Motor neuron (in vitro differentiated cells): Measurements from ENCODE around the gene IL1RAPL1. TPM values are rescaled to one million over a fixed set of nuclear protein-coding genes. Genes with fewer than 3 reads are reported as not detected.

Source experiments
- ATAC-seq, 8 experiments: fragments of 200-7000 bp; cut with Tn5 transposase; replicated peaks in 6 of 8; 2 replicates each; pipeline ENCODE4 v1.8.0; 2021; ENCODE audit warnings: mild to moderate bottlenecking in 8 of 8, moderate library complexity in 8 of 8
- H3K27ac ChIP-seq, 2 donors: fragments of 250-450 bp; sonication (Bioruptor Pico); 2 replicates each; pipeline ENCODE4 v1.9.0; 2021; ENCODE audit warnings: antibody characterized with exemption in 2 of 2, mild to moderate bottlenecking in 2 of 2, moderate library complexity in 1 of 2
- H3K4me1 ChIP-seq, 2 donors: fragments of 250-450 bp; sonication (Bioruptor Pico); replicated peaks in 1 of 2; 2 replicates each; pipeline ENCODE4 v1.6.1; 2021; ENCODE audit warnings: antibody characterized with exemption in 2 of 2, mild to moderate bottlenecking in 2 of 2, moderate library complexity in 1 of 2
- H3K4me3 ChIP-seq, 5 donors: fragments of 250-450 bp; sonication (Bioruptor Pico); 2 replicates each; pipeline ENCODE4 v1.9.0; 2021; ENCODE audit warnings: antibody characterized with exemption in 5 of 5, mild to moderate bottlenecking in 5 of 5, moderate library complexity in 4 of 5
- WGBS, 10 experiments: fragments of 450-650 bp; shearing (Covaris generic); methylation state at CpG; one replicate each; pipeline ENCODE4 v1.0.0; 2022; 5-methylcytosine and 5-hydroxymethylcytosine counted together
- in situ Hi-C, 9 experiments: fragments of 400-800 bp; cut with MboI; loops; one replicate each; pipeline ENCODE4 v1.15.0; 2021; ENCODE audit warnings: low sequenced_read_pairs in 9 of 9, low pct_unique_long_range_greater_than_20kb in 2 of 9; ENCODE audit not compliant: unreplicated experiment in 9 of 9
- total RNA-seq, 8 experiments: library from RNA; unstranded; fragments of 300-600 nt; gene quantifications; 2 replicates each; pipeline versions ENCODE4 v1.2.3 to v1.2.4, GENCODE V29; 2022

Gene IL1RAPL1
- total RNA-seq, 8 experiments from 2014 or later: 0.18 to 6.1 (median 4.0) TPM; not detected in 2

- no peak for ATAC-seq
- Histone ChIP-seq H3K27ac (no peak overlapping the region), H3K4me1 (peaks cover 0 to 6% of the 10 kb centered on the region in 2 donors), H3K4me3 (no peak overlapping the region)
- WGBS, 10 experiments: 0 to 89% (median 34%) methylated on average over 1 to 4 of the region's 4 CpGs; no CpG with 5 or more reads in 2 of the 10 experiments
- in situ Hi-C loops: no loop called here
These were observed 881.8 kb downstream of the IL1RAPL1 start for GRCh38 chrX:29468911-29469494.

GRCh38 chrX:29470030-29470429, 882.8 kb downstream of the IL1RAPL1 start:
- WGBS, 10 experiments: 38 to 83% (median 44%) methylated on average over 1 of the region's 1 CpG; no CpG with 5 or more reads in 7 of the 10 experiments

DNA sequence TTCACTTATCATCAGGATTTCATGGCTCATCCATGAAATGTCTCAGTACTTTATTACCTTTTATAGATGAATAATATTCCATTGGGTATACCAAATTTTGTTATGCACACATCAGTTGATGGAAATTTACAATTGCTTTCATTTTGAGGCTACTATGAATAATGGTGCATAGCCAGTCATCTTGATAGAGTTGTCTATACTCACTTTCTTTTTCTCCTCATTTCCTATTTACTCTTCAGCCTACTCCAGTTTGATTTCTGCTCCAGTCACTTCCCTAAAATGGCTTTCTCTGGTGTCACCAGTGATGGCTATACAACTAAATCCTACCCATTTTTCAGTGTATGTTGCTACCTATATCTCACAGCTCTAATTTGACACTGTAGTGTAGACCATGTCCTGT, 884.6 kb downstream of the IL1RAPL1 start:
- Histone ChIP-seq H3K4me1 (peaks cover 0 to 6% of the 10 kb centered on the region in 2 donors), H3K27ac (no peak overlapping the region), H3K4me3 (no peak overlapping the region)
- in situ Hi-C loops: no loop called here
- no peak for ATAC-seq

More at GRCh38 chrX:29470030-29470429, 882.8 kb downstream of the IL1RAPL1 start:
- in situ Hi-C loops: no loop called here
- H3K4me3 ChIP-seq: no peak overlapping the region
- H3K27ac ChIP-seq: no peak overlapping the region
- H3K4me1 ChIP-seq: peaks cover 0 to 6% of the 10 kb centered on the region in 2 donors
- ATAC-seq: peak in 4 of 8 experiments; percentile 59 to 81 (median 67)

DNA sequence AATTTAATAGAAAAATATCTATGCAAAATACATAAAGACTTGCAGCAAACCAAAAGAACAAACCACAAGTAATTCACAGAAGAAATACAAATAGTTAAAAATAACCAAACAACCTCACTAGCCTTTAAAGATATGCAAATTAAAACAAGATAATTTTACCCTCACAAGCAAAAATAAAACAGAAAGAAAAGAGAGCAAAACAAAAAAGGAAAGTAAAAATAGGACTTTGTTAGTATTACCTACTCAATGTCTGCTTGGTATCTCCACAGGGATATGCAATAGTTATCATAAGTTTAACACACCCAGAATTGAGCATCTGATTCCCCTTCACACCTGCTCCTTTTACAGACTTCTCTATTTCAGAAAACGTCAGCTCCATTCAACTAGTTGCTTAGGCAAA, 890.6 kb downstream of the IL1RAPL1 start:
- Histone ChIP-seq H3K27ac (no peak overlapping the region), H3K4me1 (no peaks in the 10 kb centered on the region), H3K4me3 (no peak overlapping the region)
- WGBS, 10 experiments: 0 to 100% (median 33%) methylated on average over 1 of the region's 1 CpG; no CpG with 5 or more reads in 7 of the 10 experiments
- in situ Hi-C loops: no loop called here
- ATAC-seq: no peak

DNA sequence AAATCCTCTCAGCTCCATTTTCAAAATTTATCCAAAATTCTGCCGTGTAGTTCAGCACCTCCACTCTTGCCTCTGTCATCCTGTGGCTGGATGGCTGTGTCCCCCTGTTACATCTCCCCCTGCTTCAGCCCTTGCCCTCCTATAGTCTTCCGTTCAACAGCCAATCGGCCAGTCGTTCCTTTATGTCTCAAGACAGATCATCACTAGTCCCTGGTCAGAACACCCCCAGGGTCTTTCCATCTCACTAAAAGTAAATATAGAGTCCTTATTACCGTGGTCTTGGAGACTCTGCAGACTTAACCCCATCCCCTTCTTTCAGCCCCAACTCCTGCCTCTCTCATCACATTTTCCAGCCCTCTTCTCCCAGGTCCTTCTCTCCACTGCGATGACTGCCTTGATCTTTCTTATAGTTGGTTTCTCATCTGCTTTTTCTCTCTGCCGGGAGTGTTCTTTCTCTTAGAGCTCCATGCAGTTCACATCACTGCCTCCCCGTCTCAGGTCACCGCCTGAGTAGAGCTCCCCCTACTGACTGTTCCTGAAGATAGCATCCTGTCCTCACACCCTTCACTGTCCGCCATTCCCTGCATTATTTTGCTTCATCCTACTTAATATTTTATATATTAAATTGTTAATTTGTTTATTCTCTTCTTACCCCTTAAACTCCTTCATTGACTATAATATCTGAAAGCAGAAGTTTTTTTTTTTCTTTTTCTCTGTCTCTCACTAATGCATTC, 891.3 kb downstream of the IL1RAPL1 start:
- Histone ChIP-seq H3K27ac (no peak overlapping the region), H3K4me3 (no peak overlapping the region), H3K4me1 (no peaks in the 10 kb centered on the region)
- in situ Hi-C loops: no loop called here
- ATAC-seq: peak in 3 of 8 experiments; percentile 47 to 91 (median 86)
- WGBS, 10 experiments: 0 to 100% (median 29%) methylated on average over 1 to 7 of the region's 10 CpGs; no CpG with 5 or more reads in 1 of the 10 experiments

GRCh38 chrX:29487214-29487613, 900.0 kb downstream of the IL1RAPL1 start:
- no peak overlapping the region for H3K27ac ChIP-seq
- no peak for ATAC-seq
- in situ Hi-C loops: no loop called here
- WGBS, 10 experiments: 0 to 100% (median 77%) methylated on average over 1 to 2 of the region's 2 CpGs; no CpG with 5 or more reads in 6 of the 10 experiments
- H3K4me3 ChIP-seq: no peak overlapping the region
- H3K4me1 ChIP-seq: no peaks in the 10 kb centered on the region

GRCh38 chrX:29487714-29488113, 900.5 kb downstream of the IL1RAPL1 start:
- H3K27ac ChIP-seq: no peak overlapping the region
- H3K4me3 ChIP-seq: no peak overlapping the region
- H3K4me1 ChIP-seq: no peaks in the 10 kb centered on the region
- ATAC-seq: no peak
- 20 to 100% (median 67%) methylated on average over 1 of the region's 1 CpG; no CpG with 5 or more reads in 7 of the 10 experiments for WGBS, 10 experiments
- in situ Hi-C loops: no loop called here

DNA sequence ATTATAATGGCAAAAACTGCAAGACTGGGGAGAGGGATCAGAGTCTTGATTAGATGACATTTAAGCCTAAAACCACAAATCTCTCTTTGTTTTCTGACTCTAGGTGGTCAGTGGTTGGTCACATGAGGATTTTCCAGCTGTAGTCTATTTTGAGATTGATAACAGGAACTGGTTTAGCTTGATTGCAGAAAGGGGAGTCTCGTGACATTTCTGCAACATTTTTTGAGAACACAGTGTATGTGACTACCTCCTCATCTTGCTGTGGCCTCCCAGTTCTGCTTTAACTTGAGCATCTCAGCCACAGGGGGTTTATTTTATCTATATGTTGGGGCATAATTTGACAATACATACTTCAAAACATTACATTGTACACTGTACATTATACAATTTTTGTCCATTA, 901.7 kb downstream of the IL1RAPL1 start:
- Histone ChIP-seq H3K4me1 (no peaks in the 10 kb centered on the region), H3K27ac (no peak overlapping the region), H3K4me3 (no peak overlapping the region)
- in situ Hi-C loops: no loop called here
- no peak for ATAC-seq
- no CpG with 5 or more reads among the region's 1 CpG for WGBS, 10 experiments

DNA sequence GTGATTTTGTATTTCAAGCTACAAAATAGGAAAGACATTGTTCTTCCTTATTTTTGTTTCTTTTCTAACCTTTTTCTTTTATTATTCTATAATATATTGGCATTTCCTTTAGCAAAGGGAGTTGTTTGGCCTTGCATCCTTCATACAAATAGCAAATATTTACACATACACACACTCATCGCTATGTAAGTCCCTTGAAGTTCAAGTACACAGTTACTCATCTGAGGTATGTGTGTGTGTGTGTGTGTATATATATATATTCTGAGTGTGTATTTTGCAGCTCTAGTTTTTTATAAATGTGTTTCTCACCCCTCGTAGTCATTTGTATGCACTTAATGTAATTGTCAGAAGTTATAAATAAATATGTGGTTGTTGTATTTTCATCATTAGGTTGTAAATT, 903.4 kb downstream of the IL1RAPL1 start:
- Histone ChIP-seq H3K27ac (no peak overlapping the region), H3K4me1 (no peaks in the 10 kb centered on the region), H3K4me3 (no peak overlapping the region)
- 0 to 100% (median 84%) methylated on average over 1 to 2 of the region's 2 CpGs; no CpG with 5 or more reads in 6 of the 10 experiments for WGBS, 10 experiments
- ATAC-seq: no peak
- in situ Hi-C loops: no loop called here

GRCh38 chrX:29491659-29492058, 904.4 kb downstream of the IL1RAPL1 start:
- no peaks in the 10 kb centered on the region for H3K4me1 ChIP-seq
- ATAC-seq: no peak
- no peak overlapping the region for H3K4me3 ChIP-seq
- no peak overlapping the region for H3K27ac ChIP-seq
- in situ Hi-C loops: no loop called here
- WGBS, 10 experiments: 0 to 100% (median 42%) methylated on average over 1 to 3 of the region's 3 CpGs; no CpG with 5 or more reads in 3 of the 10 experiments

- in situ Hi-C loops: no loop called here
- Histone ChIP-seq H3K4me1 (no peaks in the 10 kb centered on the region), H3K27ac (no peak overlapping the region), H3K4me3 (no peak overlapping the region)
- no peak for ATAC-seq
- WGBS, 10 experiments: 0 to 83% (median 13%) methylated on average over 1 to 2 of the region's 2 CpGs; no CpG with 5 or more reads in 5 of the 10 experiments
These were observed 909.5 kb downstream of the IL1RAPL1 start for GRCh38 chrX:29496636-29497180.

DNA sequence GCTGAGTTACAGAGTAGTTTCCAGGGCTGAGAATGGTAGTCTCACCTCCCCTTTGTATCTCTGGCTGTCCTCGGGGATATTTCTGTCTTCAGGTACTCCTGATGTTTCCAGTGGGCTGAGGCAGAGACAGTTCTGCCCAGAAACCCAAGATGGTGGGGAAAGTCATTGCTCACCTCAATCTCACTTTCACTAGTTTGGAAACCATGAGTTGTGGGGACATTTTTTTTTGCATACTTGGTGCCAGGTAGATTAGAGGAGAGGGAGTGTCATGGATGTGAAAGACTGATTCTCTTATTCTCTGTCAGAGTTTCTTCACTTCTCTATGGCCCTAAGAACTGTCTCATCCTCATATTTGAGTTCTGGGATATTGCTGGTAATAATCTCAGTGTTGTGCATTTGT, 919.5 kb downstream of the IL1RAPL1 start:
- 20% methylated on average over 1 of the region's 1 CpG; no CpG with 5 or more reads in 8 of the 10 experiments for WGBS, 10 experiments
- Histone ChIP-seq H3K4me3 (no peak overlapping the region), H3K27ac (no peak overlapping the region), H3K4me1 (no peaks in the 10 kb centered on the region)
- in situ Hi-C loops: no loop called here
- ATAC-seq: no peak

DNA sequence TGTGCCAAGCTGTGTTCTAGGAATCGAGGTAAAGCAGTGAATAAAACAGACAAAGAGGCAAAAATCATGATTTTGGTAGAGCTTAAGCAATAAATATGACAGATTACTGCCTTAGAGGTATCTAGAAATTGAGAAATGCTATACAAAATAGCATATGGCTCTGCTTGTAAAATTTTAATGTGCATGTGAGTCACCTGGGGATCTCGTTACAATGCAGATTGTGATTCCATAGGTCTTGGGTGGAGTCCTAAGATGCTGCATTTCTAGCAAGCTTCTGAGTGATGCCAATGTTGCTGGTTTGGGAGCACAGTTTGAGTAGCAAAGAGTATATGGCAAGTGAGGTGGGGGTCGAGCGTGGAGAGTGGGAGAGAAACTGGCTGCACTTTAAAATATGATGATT, 930.9 kb downstream of the IL1RAPL1 start:
- Histone ChIP-seq H3K27ac (no peak overlapping the region), H3K4me1 (no peaks in the 10 kb centered on the region), H3K4me3 (no peak overlapping the region)
- no peak for ATAC-seq
- in situ Hi-C loops: no loop called here
- 0 to 83% (median 10%) methylated on average over 1 to 4 of the region's 4 CpGs; no CpG with 5 or more reads in 5 of the 10 experiments for WGBS, 10 experiments
